GM10847 (cell line): ENCODE results near the gene AREG.

ENCODE experiments used
- POLR2A ChIP-seq: IDR thresholded peaks from 2 replicates; pipeline ENCODE4 v1.6.1; 2011; ENCODE audit not compliant: insufficient read length; ENCODE audit errors: extremely low read depth

AREG gene

DNA sequence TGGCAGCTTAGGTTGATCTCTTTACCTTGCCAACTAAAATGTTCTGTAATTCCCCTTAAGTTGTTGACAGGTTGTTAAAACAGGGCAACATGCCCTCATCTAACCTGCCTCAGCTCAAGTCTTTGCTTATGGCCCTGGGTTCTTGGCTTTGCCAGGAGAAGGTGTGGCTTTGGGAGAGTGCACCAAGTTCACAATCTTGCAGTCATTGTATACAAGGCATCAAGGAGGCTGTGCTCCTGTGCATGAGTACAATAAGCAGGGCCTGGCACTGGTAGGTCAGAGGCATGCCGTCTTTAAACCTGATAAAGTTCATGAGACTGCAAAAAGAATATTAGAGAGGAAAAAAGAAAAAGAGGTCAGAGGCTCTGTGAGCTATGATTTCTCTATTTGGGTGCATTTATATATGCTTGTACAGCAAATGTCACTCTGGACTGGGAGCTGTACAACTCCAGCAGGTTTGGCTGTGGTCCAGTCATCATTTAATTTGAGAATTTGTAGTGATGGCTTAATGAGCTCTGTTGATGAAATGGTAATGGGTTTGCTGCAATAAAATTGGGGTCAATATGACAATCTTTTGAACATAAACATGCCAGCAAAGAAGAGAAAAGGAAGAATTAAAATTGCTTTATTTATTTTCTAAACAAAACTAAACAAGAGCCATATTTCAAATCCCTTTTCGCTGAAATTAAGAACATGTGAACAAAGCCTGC, 30.3 kb downstream of the AREG start:
- TF ChIP-seq POLR2A = no peak

DNA sequence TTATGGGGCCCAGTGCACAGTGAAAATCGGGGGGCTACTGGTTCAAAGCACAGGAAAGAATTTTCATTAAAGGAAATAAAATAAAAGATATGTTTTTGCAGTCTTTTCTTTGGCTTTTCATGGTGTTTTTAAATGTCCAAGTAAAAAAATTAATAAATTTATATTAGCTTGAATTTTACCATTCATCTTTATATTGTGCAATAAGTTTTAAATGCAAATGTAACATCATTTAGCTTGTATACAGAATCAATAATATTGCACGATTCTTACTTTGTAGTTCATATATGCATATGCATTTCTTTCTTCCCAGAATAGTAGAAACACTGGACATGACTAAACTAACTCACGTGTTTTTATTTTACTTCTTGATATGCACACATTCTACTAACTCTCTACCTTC, 31.0 kb downstream of the AREG start:
- TF ChIP-seq POLR2A = no peak

DNA sequence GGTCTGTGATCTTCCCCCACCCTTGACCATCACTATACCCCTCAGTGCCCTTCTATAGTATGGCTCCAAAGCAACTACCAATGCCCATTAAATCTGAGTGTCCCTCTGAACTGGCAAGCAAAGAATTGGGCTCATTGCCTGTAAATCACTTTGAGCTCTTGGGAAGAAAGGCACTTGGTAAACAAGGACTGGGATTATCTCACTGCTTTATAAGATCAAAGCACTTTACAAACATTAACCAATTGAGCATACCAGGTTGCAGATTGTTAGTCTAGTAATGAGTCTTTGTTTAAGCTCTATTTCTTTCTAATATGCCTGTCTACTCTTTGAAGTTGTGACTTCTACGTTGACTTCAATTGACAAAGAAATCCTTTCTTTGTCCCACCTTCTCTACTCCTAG, 34.1 kb downstream of the AREG start:
- no peak for TF ChIP-seq POLR2A

DNA sequence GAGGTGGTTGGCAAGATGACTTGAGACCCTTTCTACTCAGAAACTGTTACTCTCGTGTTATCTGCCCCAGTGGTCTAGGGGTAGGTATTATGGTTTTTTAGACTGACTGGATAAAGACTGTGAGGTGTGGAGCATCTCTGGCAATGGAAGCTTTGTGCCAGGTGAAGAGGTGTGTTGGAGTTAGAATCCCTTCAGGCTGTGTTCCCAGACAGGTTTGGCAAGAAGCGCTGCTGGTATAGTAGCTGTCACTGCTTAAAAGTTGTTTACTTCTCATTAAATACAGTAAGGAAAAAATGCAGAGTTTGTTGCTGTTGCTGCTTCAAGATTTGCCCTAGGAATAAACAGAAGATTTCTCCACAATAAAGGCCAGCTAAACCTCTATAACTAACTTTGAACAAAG, 35.3 kb downstream of the AREG start:
- TF ChIP-seq POLR2A = no peak

DNA sequence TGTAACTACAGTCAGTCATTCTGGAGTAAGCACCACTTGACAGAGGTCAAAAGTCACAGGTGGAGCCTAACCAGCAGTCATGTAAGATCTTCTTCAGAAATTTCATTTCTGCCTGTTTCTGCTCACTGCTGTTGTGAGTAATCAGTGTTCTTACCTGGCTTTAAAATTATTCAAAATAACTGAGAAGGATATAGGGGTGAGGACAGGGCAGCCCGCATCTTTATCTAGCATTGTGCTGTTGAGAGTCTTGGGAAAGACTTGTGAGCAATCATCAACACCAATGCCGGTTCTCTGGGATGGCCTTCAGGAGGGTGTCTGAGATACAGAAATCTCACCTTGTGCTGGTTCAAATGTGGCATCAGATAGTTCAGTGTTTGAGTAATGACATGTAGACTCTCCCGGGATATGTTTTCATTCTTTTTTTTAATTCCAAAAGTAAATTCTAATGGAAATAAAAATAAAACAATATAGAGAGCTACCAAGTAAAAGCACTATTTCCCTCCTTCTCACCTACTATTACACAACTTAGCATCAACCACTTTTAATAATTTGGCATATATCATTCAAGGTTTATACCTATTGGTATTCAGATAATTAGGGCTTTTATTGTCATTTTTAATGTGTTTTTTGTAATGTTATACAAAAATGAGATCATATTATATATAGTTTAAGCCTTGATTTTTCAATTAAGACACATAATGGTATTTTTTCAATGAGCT, 37.1 kb downstream of the AREG start:
- TF ChIP-seq POLR2A = no peak

DNA sequence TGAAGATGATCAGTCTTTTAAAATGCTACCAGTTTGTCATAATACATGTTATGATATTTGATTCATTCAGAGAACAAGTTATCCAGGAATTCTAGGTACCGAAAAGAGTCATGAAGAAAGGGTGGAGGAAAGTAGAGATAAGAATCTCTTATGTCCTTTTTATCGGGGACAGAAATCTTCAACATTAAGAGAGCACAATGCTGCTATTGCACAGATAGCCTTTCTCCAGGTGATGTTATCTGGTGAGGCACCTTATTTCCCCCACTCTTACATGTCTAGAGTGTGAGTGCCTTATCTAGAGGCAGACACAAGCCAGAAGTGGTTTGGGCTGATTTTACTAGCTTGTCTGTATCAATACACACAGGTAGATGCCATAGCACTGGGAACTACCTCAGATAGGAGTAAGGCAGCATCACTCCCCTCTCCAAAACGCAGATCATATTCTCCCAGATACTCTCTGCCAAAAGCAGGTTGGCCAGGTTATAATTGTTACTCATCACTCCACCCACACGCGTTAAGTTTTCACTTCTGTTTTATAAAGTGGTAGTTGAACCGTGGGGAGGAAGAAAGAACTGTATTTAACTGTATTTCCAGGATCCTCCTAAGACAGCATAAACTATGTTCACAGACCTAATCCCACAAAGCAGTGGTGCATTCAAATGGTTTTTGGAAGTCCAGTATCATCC, 38.4 kb downstream of the AREG start:
- no peak for TF ChIP-seq POLR2A

DNA sequence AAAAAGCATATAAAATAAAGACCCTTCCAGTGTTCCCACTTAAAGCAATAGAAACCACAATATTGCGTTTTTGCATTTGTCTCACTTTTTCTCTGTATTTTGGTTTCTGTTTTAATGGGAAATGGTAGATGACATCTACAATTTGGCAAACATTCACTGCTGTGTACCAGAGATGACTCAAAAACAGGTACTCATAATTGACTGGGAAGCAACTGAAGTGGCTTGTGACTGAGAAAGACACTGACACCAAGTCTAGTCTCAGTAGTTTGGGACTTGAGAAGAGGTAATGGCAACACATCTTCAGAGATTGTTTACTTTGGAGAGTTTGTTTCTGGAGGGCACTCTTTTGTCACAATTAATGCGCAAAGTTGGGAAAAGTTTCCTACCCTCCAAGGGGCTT, 42.0 kb downstream of the AREG start:
- TF ChIP-seq POLR2A = no peak

DNA sequence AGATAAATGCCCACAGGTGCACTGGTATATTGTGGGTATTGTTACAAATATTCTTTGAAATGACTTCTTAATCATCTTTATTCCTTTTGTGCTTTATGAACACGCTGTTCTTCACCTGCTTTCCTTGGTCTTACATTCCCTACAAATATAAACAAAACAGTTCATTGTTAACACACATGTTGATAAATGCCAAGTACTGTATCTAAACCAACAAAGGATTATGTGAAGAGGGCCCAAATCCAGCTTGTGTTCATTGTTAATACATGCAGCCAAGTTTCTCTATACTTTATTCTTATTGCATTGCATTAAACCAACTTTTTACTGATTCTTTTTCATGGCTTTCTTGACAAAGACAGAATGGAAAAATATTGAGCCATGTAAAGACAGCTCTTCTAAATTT, 42.8 kb downstream of the AREG start:
- no peak for TF ChIP-seq POLR2A

DNA sequence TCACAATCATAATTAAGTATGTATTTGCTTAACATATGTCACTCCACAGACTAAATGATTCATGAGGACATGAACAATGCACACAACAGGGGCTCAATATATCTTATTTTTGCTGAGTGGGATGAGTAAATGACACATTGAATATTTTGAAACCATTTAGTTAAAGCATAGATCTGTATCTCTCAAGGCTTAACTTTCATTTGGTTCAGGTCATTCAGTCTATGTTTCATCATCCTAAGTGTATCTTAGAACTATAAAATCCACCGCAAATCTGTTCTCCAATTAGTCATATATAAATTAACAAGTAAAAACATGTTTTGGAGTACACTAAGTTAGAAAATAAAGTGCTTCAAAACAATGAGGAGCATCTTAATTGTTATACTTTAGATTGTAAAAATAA, 45.8 kb downstream of the AREG start:
- no peak for TF ChIP-seq POLR2A

DNA sequence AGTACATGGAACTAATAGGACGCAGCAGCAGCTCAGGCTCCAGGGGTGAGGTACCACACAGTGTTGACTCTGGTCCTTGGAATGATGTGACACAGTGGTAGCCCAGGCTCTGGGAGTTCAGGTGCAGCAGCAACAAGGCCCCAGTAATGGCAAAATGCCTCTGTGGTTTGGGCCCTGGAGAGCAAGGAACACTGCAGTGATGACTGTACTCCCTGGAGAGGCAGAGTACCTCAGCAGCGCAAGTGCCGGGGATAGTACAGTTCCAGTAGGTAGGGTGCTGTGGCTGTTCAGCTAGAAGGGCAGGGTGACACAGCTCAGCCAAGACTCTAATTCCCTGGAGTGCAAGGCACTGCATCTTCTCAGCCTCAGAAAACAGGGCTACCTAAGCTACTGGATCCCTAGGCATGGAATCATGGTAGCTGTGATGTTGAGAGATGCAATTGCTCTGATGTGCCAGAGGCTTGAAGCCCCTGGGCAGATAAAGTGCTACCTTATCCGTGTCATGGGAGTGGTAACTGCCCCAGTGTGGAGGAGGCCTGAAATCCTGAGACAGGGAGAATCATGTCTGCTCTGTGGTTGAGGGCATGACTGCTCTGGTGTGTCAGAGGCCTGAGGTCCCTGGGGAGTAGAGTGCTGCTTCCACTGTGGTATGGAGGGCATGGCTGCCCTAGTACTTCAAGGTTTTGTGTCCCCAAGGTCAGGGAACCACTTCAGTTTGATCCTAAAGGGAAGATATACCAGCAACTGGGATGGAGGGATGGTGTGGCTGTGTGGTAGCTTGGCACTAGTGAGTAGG, 55.2 kb downstream of the AREG start:
- TF ChIP-seq POLR2A = no peak

DNA sequence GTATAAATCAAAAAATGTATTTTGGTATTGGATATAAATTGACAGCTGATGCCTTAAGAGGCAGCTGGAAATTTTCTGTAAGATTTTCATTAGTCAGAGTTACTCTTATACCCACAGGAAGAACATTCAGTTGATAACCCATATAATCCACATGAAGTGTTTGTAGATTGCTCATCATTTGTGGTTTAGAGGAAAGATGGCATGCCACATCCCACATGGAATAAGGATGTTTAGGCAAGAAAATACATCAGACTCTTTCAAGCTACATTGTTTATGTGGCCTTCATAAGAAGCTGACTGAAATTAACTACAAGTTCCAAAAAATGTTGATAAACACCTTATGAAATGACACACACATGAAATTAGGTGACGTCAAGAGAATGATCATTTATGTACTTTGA, 56.6 kb downstream of the AREG start:
- TF ChIP-seq POLR2A = no peak

DNA sequence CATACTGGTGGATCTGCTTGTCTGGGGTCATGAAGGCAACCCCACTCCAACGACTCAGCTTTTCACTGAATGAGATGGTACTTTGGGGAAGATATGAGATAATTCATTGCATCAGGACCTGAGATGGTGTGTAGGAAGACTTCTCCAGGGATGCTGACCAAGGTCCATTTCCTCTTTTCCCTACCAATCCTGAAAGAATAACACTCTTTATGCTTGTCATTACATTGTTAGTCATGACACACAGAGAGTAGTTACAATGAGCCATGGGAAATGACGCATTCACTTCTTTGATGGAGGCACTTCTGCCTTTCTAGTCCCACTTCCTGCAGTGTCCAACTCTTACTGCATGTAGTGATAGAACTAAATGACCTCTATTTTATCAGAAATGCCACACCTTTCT, 58.6 kb downstream of the AREG start:
- no peak for TF ChIP-seq POLR2A

DNA sequence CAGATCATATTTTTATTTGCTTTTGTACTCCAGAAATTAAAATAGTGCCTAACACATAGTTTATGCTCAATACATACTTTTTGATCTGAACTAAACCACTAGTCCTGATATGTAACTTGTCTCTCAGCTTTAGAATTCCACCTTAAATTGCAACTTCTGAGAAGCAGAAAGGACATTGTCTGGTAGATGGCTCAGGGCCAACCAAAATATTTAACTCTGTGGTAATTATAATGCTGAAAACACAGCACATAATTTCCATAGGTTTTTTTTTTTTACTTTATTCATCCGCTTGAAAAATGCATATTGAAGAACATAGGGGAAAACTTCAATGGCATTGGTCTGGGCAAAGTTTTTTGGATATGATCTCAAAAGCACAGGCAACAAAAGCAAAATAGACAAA, 59.3 kb downstream of the AREG start:
- TF ChIP-seq POLR2A = no peak
